ENCODE results near the gene CFH.
"Not testable (repeated sequence)": the region's sequence is repeated elsewhere in the genome, so short reads cannot be mapped to it uniquely, and the experiment has no call there.

The CFH gene

GRCh38 chr1:196669051-196669450 lies 17.2 kb downstream of the CFH start:
- no peak for DNase-seq

- no peak for DNase-seq
Measured at GRCh38 chr1:196669693-196670092, 17.9 kb downstream of the CFH start.

- no peak for DNase-seq
Measured at GRCh38 chr1:196674908-196675307, 23.1 kb downstream of the CFH start.

- no peak for DNase-seq
Measured at GRCh38 chr1:196677781-196678509, 26.1 kb downstream of the CFH start.

GRCh38 chr1:196678510-196678884 lies 26.7 kb downstream of the CFH start:
- DNase-seq, result no peak

- no peak for DNase-seq
Measured at GRCh38 chr1:196680107-196680506, 28.3 kb downstream of the CFH start.

GRCh38 chr1:196684476-196684875 lies 32.6 kb downstream of the CFH start:
- DNase-seq, result no peak

- DNase-seq, result no peak
Measured at GRCh38 chr1:196685506-196685905, 33.7 kb downstream of the CFH start.

- DNase-seq, result no peak
Measured at GRCh38 chr1:196689001-196689400, 37.2 kb downstream of the CFH start.

- peak; percentile 27 for DNase-seq
Measured at GRCh38 chr1:196690582-196690981, 38.7 kb downstream of the CFH start.

GRCh38 chr1:196698993-196699392 lies 47.1 kb downstream of the CFH start:
- DNase-seq, result no peak

- no peak for DNase-seq
Measured at GRCh38 chr1:196701144-196701543, 49.3 kb downstream of the CFH start.

GRCh38 chr1:196709892-196710291 lies 58.0 kb downstream of the CFH start:
- DNase-seq, result not testable (repeated sequence)

- DNase-seq, result no peak
Measured at GRCh38 chr1:196717868-196718267, 66.0 kb downstream of the CFH start.

- DNase-seq, result peak; percentile 80
Measured at GRCh38 chr1:196723325-196724185, 71.7 kb downstream of the CFH start.

GRCh38 chr1:196732526-196732925 lies 80.7 kb downstream of the CFH start:
- DNase-seq, result no peak

- DNase-seq, result no peak
Measured at GRCh38 chr1:196733091-196733970, 81.5 kb downstream of the CFH start.

GRCh38 chr1:196734006-196734405 lies 82.2 kb downstream of the CFH start:
- no peak for DNase-seq

GRCh38 chr1:196734460-196734859 lies 82.6 kb downstream of the CFH start:
- no peak for DNase-seq

GRCh38 chr1:196738730-196739129 lies 86.9 kb downstream of the CFH start:
- no peak for DNase-seq

- peak; percentile 90 for DNase-seq
Measured at GRCh38 chr1:196743244-196743643, 91.4 kb downstream of the CFH start.

- DNase-seq, result not testable (repeated sequence)
Measured at GRCh38 chr1:196765019-196765740, 113.3 kb downstream of the CFH start.

GRCh38 chr1:196769823-196770222 lies 118.0 kb downstream of the CFH start:
- DNase-seq, result not testable (repeated sequence)
